Right atrium auricular region (tissue), 2 donors: ENCODE data around the gene PTPRN2. TPM values are rescaled to one million over a fixed set of nuclear protein-coding genes. Genes with fewer than 3 reads are reported as not detected.

Experiments
- DNase-seq: peaks from one replicate; pipeline ENCODE4 v3.0.0-alpha.2; 2019; ENCODE audit warnings: low spot score
- H3K27ac ChIP-seq, 2 donors: fragments of 200-600 bp; sonication (generic); 1 replicate in 1 of 2; 2 replicates in 1 of 2; pipeline ENCODE4 v1.5.1; 2016 to 2019
- H3K27me3 ChIP-seq, 2 donors: fragments of 200-600 bp; sonication (generic); one replicate each; pipeline versions ENCODE4 v1.5.1 to v1.6.0; 2017 to 2019
- H3K36me3 ChIP-seq: fragments of 200-600 bp; sonication (generic); one replicate; pipeline ENCODE4 v1.5.1; 2016
- H3K4me1 ChIP-seq, 2 donors: fragments of 200-600 bp; sonication (generic); one replicate each; pipeline versions ENCODE4 v1.5.1 to v1.6.0; 2017 to 2019
- H3K4me3 ChIP-seq, 2 donors: fragments of 200-600 bp; sonication (generic); 1 replicate in 1 of 2; 2 replicates in 1 of 2; pipeline ENCODE4 v1.5.1; 2017 to 2019; ENCODE audit warnings: mild to moderate bottlenecking in 1 of 2, moderate library complexity in 1 of 2
- H3K9me3 ChIP-seq, 2 donors: fragments of 200-600 bp; sonication (generic); one replicate each; pipeline ENCODE4 v1.5.1; 2019
- total RNA-seq, 2 donors: library from RNA; depleted of rRNA; stranded (reverse); fragments of >200 nt; gene quantifications; one replicate each; pipeline ENCODE4 v1.1.0, GENCODE V29; 2016
- TF ChIP-seq, protein P1 (sequence below), 2 donors: fragments of 200-600 bp; sonication (generic); IDR thresholded peaks; one replicate each; pipeline ENCODE4 v1.5.1; 2019; ENCODE audit warnings: antibody characterized with exemption in 2 of 2

Gene PTPRN2
- total RNA-seq, 2 donors from 2014 or later: 2.6 to 2.7 TPM

DNA sequence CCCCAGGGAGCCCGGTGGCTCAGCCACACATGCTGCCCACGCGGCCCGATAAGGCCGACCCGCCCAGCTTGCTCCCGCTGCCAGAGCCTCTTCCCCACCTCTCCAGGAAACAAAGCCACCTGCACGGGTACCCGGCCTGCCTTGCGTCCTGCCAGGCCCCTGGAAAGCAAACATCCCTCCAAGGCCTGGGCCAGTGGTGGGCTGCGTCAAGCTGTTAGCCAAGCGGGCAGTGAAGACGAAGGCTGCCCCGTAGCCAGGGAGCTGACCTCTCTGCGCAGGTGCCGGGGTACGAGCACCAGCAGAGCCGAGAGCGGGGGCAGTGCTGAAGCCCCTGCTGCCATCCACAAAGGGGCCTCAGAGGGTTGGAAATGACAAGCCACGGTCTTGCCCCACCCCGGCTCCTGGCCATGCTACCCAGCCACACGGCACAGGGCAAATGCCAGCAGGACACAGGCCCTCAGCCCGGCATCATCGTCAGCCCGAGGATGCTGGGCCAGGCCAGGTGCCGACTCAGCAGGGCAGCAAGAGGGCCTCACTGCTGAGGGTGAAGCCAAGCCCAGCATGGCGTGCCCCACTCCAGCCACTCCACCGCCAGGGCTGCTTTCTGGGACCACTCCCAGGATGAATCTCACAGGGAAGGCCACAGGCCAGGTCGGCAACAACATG, 140.0 kb downstream of the PTPRN2 start:
- DNase-seq: no peak
- TF ChIP-seq, protein P1, sequence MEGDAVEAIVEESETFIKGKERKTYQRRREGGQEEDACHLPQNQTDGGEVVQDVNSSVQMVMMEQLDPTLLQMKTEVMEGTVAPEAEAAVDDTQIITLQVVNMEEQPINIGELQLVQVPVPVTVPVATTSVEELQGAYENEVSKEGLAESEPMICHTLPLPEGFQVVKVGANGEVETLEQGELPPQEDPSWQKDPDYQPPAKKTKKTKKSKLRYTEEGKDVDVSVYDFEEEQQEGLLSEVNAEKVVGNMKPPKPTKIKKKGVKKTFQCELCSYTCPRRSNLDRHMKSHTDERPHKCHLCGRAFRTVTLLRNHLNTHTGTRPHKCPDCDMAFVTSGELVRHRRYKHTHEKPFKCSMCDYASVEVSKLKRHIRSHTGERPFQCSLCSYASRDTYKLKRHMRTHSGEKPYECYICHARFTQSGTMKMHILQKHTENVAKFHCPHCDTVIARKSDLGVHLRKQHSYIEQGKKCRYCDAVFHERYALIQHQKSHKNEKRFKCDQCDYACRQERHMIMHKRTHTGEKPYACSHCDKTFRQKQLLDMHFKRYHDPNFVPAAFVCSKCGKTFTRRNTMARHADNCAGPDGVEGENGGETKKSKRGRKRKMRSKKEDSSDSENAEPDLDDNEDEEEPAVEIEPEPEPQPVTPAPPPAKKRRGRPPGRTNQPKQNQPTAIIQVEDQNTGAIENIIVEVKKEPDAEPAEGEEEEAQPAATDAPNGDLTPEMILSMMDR (IDR thresholded peaks at IDR 0.05): no peak
- H3K27me3 ChIP-seq: no peaks in the 10 kb centered on the region

DNA sequence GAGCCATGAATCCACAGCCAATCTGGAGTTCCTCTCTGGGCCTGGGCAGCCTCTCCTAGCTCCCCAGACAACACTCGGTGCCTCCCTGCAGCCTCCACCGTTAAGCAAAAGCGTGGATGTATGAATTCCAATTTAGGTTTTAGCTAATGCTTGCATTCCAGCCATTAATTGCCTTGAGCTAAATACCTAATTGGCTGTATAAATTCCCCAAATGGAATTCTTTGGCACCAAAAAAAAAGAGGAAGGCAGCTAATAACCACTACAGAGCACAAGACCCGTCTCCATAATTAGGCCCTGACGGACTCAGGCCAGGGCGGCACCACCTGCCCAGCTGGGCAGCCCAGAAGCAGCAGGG, 140.5 kb downstream of the PTPRN2 start:
- H3K9me3 ChIP-seq: no peaks in the 10 kb centered on the region
- no peak overlapping the region for H3K4me3 ChIP-seq
- H3K36me3 ChIP-seq: no peaks in the 10 kb centered on the region
- no peak overlapping the region for H3K27ac ChIP-seq
- no peaks in the 10 kb centered on the region for H3K4me1 ChIP-seq
- TF ChIP-seq, protein P1 (IDR thresholded peaks at IDR 0.05): no peak
- no peaks in the 10 kb centered on the region for H3K27me3 ChIP-seq
- no peak for DNase-seq

More for the DNA sequence above, 140.0 kb downstream of the PTPRN2 start:
- Histone ChIP-seq H3K4me3 (no peak overlapping the region), H3K27ac (no peak overlapping the region), H3K9me3 (no peaks in the 10 kb centered on the region), H3K36me3 (no peaks in the 10 kb centered on the region), H3K4me1 (no peaks in the 10 kb centered on the region)

DNA sequence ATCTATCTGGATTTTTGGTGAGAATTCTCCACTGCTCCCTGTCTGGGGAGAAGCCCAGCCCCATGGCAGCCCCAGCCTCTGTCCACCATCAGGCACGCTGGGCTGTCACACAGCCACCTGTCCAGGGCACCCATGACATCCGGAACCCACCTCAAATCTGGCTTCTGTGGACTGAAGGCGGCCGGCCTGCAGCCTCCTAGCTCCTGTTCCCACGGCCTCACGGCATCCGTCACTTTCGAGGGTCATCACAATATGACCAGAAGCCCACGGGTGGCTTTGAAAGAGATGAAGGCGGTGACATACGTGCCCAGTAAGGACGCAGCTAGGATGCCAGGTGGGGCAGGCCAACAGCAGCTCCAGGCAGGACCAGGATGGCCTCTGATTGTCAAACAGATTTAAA, 140.9 kb downstream of the PTPRN2 start:
- DNase-seq: no peak
- Histone ChIP-seq H3K27ac (no peak overlapping the region), H3K4me3 (no peak overlapping the region), H3K27me3 (no peaks in the 10 kb centered on the region), H3K4me1 (no peaks in the 10 kb centered on the region), H3K36me3 (no peaks in the 10 kb centered on the region), H3K9me3 (no peaks in the 10 kb centered on the region)
- TF ChIP-seq, protein P1 (IDR thresholded peaks at IDR 0.05): no peak

DNA sequence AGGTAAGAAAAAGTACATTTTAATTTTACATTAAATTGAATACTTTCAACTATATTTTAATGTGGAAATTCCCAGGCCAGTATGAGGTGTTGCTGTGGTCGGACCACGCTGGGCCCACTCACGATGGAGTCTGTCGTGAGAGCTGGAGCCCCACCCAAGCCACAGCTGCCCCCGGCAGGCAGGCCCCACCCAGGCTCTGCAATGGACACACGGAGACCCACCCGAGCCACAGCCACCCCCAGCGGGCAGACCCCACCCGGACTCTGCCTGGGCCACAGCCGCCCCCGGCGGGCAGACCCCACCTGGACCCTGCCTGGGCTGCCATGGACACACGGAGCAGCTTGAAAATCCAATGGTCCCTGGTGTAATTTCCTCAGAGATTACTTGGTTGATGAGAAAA, 141.3 kb downstream of the PTPRN2 start:
- no peak overlapping the region for H3K4me3 ChIP-seq
- TF ChIP-seq, protein P1 (IDR thresholded peaks at IDR 0.05): no peak
- H3K27me3 ChIP-seq: no peaks in the 10 kb centered on the region
- H3K27ac ChIP-seq: no peak overlapping the region
- no peaks in the 10 kb centered on the region for H3K9me3 ChIP-seq
- H3K36me3 ChIP-seq: no peaks in the 10 kb centered on the region
- no peak for DNase-seq
- no peaks in the 10 kb centered on the region for H3K4me1 ChIP-seq

DNA sequence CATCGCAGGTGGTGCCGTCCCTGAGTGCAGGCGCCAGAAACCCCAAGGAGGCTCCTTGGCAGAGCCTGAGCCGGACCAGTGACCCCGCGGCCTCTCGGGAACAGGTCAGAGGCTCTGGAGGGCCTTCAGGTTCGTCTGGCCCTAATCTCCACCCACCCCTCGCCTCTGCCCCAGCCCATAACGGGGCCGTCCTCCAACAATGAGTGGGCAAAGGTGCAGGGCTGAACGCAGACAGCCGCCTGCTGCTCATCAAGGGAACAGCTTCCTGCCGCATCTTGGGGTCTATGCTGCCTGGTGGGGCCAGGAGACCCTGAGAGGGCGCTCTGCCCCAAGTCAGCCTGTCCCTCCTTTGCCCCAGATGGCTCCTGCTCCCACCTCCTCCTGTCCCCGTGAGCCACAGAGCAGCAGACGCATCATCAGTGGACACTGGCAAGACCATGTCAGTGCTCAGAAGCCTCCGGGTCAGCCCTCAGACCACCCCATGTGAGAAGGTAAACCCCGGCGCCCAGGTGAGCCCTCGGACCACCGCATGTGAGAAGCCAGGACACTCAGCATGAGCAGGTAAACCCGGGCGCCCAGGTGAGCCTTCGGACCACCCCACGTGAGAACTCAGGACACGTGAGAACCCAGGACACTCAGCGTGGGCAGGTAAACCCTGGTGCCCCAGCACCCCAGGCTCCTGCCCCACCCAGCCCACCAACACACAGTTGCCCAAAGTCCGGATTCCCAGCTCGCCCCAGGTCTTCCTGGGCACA, 142.0 kb downstream of the PTPRN2 start:
- DNase-seq: no peak
- no peak overlapping the region for H3K4me3 ChIP-seq
- no peaks in the 10 kb centered on the region for H3K9me3 ChIP-seq
- H3K27me3 ChIP-seq: no peaks in the 10 kb centered on the region
- TF ChIP-seq, protein P1 (IDR thresholded peaks at IDR 0.05): no peak
- H3K4me1 ChIP-seq: no peaks in the 10 kb centered on the region
- H3K36me3 ChIP-seq: no peaks in the 10 kb centered on the region
- H3K27ac ChIP-seq: no peak overlapping the region
